K562 (cell line): ENCODE results near the gene RPS27. TPM values are rescaled to one million over a fixed set of nuclear protein-coding genes. Genes with fewer than 3 reads are reported as not detected.

Source experiments
- ATF1 ChIP-seq, 2 experiments: fragments of 450-650 bp in 1 of 2; IDR thresholded peaks; 2 replicates each; pipeline ENCODE4 v1.6.1; 2016; ENCODE audit warnings: missing compliant biosample characterization in 1 of 2, missing genetic modification characterization in 1 of 2
- GABPB2 ChIP-seq: fragments of 250-450 bp; sonication (Bioruptor Pico); conservative IDR thresholded peaks from 2 replicates; pipeline ENCODE4 v1.5.1; 2021; ENCODE audit warnings: mild to moderate bottlenecking
- PHF21A ChIP-seq: fragments of 450-650 bp; IDR thresholded peaks from 2 replicates; pipeline ENCODE4 v1.6.1; 2017; ENCODE audit warnings: low read depth, borderline replicate concordance
- SMAD3 ChIP-seq: fragments of 450-650 bp; formaldehyde crosslinking; conservative IDR thresholded peaks from 2 replicates; pipeline ENCODE4 v1.4.0; 2020; ENCODE audit warnings: mild to moderate bottlenecking
- SRSF7 ChIP-seq: fragments of 200-400 bp; formaldehyde crosslinking; optimal IDR thresholded peaks from 2 replicates; pipeline ENCODE3; 2017; ENCODE audit warnings: mild to moderate bottlenecking, low read depth, low read length
- SRSF9 ChIP-seq: fragments of 200-400 bp; formaldehyde crosslinking; IDR thresholded peaks from 2 replicates; pipeline ENCODE4 v1.6.1; 2017; ENCODE audit warnings: low read depth, low read length, borderline replicate concordance
- THRAP3 ChIP-seq: fragments of 450-650 bp; IDR thresholded peaks from 2 replicates; pipeline ENCODE4 v1.6.1; 2016; ENCODE audit warnings: mild to moderate bottlenecking, inconsistent platforms, borderline replicate concordance
- ZC3H8 ChIP-seq: fragments of 450-650 bp; IDR thresholded peaks from 2 replicates; pipeline ENCODE4 v1.6.1; 2017
- ZKSCAN3 ChIP-seq: fragments of 250-450 bp; sonication (Bioruptor Pico); IDR thresholded peaks from 2 replicates; pipeline ENCODE4 v1.4.0; 2020
- ZNF140 ChIP-seq: fragments of 250-450 bp; sonication (Bioruptor Pico); IDR thresholded peaks from 2 replicates; pipeline ENCODE4 v1.8.0; 2021; ENCODE audit warnings: moderate library complexity, mild to moderate bottlenecking, inconsistent platforms
- ZNF165 ChIP-seq: fragments of 250-450 bp; sonication (Bioruptor Pico); IDR thresholded peaks from 2 replicates; pipeline ENCODE4 v1.4.0; 2020; ENCODE audit warnings: borderline replicate concordance
- ZNF384 ChIP-seq: IDR thresholded peaks from 2 replicates; pipeline ENCODE4 v1.6.1; 2012; ENCODE audit warnings: low read depth, low read length, improper control_type of control experiment
- ZNF699 ChIP-seq: fragments of 250-450 bp; sonication (Bioruptor Pico); IDR thresholded peaks from 2 replicates; pipeline ENCODE4 v1.8.0; 2021; ENCODE audit warnings: mild to moderate bottlenecking, moderate library complexity; ENCODE audit not compliant: insufficient replicate concordance
- polyA plus RNA-seq, 8 experiments: library from polyadenylated mRNA; depleted of rRNA in 4 of 8; stranded (reverse) in 5 of 8; unstranded in 3 of 8; fragments of >200 nt; fragmentation: Nextera tagmentation in 2 of 8; fragmentation: Illumina TruSeq in 1 of 8; extraction: Ambion mirVana in 2 of 8; extraction: Trizol in 1 of 8; gene quantifications; 2 replicates each; pipeline versions ENCODE4 v1.2.1 to v1.2.3, GENCODE V29; 2011 to 2014; ENCODE audit warnings: inconsistent platforms in 1 of 8, missing spikeins in 1 of 8
- total RNA-seq, 7 experiments: library from RNA; depleted of rRNA in 6 of 7; stranded (reverse); fragments of >200 nt in 6 of 7; fragmentation: Illumina TruSeq in 2 of 7; extraction: Trizol in 2 of 7; gene quantifications; 2 replicates each; pipeline versions ENCODE4 v1.2.1 to v1.2.3, GENCODE V29; 2011 to 2021; ENCODE audit warnings: low replicate concordance in 1 of 7
- TF ChIP-seq, protein P1 (sequence below), 2 experiments: fragments of 450-650 bp; IDR thresholded peaks; 2 replicates each; pipeline ENCODE4 v1.6.1; 2018; ENCODE audit warnings: mild to moderate bottlenecking in 2 of 2, low read depth in 1 of 2; ENCODE audit not compliant: partially characterized antibody in 2 of 2
- TF ChIP-seq, protein P2 (sequence below): fragments of 450-650 bp; IDR thresholded peaks from 2 replicates; pipeline ENCODE4 v1.6.1; 2014; ENCODE audit warnings: low read depth, mild to moderate bottlenecking, moderate library complexity, borderline replicate concordance
- TF ChIP-seq, protein P3 (sequence below): fragments of 250-450 bp; sonication (Bioruptor Pico); IDR thresholded peaks from 2 replicates; pipeline ENCODE4 v1.8.0; 2022; ENCODE audit warnings: inconsistent platforms
- TF ChIP-seq, protein P4 (sequence below): sonication (generic); formaldehyde crosslinking; IDR thresholded peaks from 2 replicates; pipeline ENCODE4 v1.8.0; 2022; ENCODE audit warnings: missing genetic modification reagents, mild to moderate bottlenecking, borderline replicate concordance
- TF ChIP-seq, protein P5 (sequence below): fragments of 250-450 bp; sonication (Bioruptor Pico); IDR thresholded peaks from 2 replicates; pipeline ENCODE4 v1.4.0; 2020; ENCODE audit warnings: mild to moderate bottlenecking, moderate library complexity

The RPS27 gene
- total and polyA plus RNA-seq, 9 of the 15 experiments (the other 6 are each of a cell fraction or from before 2014, with no cell fraction given), result 2,091 to 9,377 (median 6,706) TPM

DNA sequence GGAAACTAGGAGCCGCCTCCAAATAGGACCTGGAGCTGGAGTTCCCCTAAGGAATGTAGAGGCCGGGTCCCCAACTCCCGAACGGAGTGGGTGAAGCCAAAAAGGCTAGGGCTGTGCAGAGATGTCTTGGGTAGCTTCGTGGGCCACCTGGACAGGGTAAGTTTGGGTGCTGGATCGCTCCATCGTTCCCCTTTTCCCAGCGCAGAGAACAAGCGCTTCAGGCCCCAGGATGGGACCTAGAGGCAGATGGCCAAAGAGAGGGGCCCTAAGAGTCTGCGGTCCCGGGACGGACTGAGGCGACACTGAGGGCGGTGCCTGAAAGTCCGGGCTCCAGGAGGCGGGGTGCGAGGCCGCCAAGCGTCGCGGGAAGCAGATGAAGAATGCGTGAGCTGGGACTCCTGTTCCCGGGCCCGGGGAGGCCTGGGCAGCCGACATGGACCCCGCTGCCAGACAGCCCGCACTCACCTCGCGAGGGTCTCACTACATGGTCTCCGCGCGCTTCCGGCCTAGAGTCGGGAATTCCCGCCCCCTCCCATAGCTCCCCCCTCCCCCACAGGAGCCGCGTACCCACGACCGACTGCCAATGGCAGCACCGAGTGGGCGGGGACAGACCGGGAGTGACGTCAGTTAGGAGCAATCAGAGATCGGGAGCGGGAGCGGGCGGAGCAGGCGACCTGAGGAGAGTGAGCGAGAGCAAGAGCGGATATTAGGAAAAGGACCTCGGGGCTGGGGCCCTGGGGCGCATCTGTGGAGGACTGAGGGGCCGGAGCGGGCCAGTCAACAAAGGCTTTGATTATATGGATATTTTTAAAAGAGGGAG, 27.3 kb upstream of the RPS27 start, which contains the start of gene SLC39A1 (continued):
- TF ChIP-seq PHF21A (no peak), SMAD3 (CRISPR knock-in tag) (no peak), ZNF699 (CRISPR knock-in tag) (no peak), SRSF9 (no peak), ATF1 (CRISPR knock-in tag; IDR thresholded peaks at IDR 0.05) (peak; percentile 63; the same call in 1 of the 2 replicates), ATF1 (tag; IDR thresholded peaks at IDR 0.05) (peak; percentile 79), GABPB2 (CRISPR knock-in tag) (no peak), ZNF165 (CRISPR knock-in tag) (no peak), THRAP3 (no peak), ZNF140 (CRISPR knock-in tag) (no peak), ZKSCAN3 (CRISPR knock-in tag) (no peak), SRSF7 (no peak), ZNF384 (no peak), ZC3H8 (no peak)
- TF ChIP-seq, protein P1, sequence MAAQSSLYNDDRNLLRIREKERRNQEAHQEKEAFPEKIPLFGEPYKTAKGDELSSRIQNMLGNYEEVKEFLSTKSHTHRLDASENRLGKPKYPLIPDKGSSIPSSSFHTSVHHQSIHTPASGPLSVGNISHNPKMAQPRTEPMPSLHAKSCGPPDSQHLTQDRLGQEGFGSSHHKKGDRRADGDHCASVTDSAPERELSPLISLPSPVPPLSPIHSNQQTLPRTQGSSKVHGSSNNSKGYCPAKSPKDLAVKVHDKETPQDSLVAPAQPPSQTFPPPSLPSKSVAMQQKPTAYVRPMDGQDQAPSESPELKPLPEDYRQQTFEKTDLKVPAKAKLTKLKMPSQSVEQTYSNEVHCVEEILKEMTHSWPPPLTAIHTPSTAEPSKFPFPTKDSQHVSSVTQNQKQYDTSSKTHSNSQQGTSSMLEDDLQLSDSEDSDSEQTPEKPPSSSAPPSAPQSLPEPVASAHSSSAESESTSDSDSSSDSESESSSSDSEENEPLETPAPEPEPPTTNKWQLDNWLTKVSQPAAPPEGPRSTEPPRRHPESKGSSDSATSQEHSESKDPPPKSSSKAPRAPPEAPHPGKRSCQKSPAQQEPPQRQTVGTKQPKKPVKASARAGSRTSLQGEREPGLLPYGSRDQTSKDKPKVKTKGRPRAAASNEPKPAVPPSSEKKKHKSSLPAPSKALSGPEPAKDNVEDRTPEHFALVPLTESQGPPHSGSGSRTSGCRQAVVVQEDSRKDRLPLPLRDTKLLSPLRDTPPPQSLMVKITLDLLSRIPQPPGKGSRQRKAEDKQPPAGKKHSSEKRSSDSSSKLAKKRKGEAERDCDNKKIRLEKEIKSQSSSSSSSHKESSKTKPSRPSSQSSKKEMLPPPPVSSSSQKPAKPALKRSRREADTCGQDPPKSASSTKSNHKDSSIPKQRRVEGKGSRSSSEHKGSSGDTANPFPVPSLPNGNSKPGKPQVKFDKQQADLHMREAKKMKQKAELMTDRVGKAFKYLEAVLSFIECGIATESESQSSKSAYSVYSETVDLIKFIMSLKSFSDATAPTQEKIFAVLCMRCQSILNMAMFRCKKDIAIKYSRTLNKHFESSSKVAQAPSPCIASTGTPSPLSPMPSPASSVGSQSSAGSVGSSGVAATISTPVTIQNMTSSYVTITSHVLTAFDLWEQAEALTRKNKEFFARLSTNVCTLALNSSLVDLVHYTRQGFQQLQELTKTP (IDR thresholded peaks at IDR 0.05; ENCODE audit: low read depth in 1 of 2, partially characterized antibody in 2 of 2), result no peak
- TF ChIP-seq, protein P2, sequence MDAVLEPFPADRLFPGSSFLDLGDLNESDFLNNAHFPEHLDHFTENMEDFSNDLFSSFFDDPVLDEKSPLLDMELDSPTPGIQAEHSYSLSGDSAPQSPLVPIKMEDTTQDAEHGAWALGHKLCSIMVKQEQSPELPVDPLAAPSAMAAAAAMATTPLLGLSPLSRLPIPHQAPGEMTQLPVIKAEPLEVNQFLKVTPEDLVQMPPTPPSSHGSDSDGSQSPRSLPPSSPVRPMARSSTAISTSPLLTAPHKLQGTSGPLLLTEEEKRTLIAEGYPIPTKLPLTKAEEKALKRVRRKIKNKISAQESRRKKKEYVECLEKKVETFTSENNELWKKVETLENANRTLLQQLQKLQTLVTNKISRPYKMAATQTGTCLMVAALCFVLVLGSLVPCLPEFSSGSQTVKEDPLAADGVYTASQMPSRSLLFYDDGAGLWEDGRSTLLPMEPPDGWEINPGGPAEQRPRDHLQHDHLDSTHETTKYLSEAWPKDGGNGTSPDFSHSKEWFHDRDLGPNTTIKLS, result no peak
- TF ChIP-seq, protein P3, sequence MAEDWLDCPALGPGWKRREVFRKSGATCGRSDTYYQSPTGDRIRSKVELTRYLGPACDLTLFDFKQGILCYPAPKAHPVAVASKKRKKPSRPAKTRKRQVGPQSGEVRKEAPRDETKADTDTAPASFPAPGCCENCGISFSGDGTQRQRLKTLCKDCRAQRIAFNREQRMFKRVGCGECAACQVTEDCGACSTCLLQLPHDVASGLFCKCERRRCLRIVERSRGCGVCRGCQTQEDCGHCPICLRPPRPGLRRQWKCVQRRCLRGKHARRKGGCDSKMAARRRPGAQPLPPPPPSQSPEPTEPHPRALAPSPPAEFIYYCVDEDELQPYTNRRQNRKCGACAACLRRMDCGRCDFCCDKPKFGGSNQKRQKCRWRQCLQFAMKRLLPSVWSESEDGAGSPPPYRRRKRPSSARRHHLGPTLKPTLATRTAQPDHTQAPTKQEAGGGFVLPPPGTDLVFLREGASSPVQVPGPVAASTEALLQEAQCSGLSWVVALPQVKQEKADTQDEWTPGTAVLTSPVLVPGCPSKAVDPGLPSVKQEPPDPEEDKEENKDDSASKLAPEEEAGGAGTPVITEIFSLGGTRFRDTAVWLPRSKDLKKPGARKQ (CRISPR knock-in tag), result no peak
- TF ChIP-seq, protein P4, sequence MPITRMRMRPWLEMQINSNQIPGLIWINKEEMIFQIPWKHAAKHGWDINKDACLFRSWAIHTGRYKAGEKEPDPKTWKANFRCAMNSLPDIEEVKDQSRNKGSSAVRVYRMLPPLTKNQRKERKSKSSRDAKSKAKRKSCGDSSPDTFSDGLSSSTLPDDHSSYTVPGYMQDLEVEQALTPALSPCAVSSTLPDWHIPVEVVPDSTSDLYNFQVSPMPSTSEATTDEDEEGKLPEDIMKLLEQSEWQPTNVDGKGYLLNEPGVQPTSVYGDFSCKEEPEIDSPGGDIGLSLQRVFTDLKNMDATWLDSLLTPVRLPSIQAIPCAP (CRISPR knock-in tag), result no peak
- TF ChIP-seq, protein P5, sequence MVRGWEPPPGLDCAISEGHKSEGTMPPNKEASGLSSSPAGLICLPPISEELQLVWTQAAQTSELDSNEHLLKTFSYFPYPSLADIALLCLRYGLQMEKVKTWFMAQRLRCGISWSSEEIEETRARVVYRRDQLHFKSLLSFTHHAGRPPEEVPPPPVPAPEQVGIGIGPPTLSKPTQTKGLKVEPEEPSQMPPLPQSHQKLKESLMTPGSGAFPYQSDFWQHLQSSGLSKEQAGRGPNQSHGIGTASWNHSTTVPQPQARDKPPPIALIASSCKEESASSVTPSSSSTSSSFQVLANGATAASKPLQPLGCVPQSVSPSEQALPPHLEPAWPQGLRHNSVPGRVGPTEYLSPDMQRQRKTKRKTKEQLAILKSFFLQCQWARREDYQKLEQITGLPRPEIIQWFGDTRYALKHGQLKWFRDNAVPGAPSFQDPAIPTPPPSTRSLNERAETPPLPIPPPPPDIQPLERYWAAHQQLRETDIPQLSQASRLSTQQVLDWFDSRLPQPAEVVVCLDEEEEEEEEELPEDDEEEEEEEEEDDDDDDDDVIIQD, result no peak
